ENCODE measurements around the gene N4BP2.

- TF ChIP-seq EP300 (IDR thresholded peaks at IDR 0.05; ENCODE audit: borderline replicate concordance) (no peak), CREB1 (IDR thresholded peaks at IDR 0.05; ENCODE audit: low read depth) (no peak), TEAD4 (IDR thresholded peaks at IDR 0.05) (no peak), RAD21 (IDR thresholded peaks at IDR 0.05; ENCODE audit: low read depth) (no peak), FOXM1 (IDR thresholded peaks at IDR 0.05; ENCODE audit: borderline replicate concordance, low read depth) (no peak), YY1 (IDR thresholded peaks at IDR 0.05; ENCODE audit: low read depth) (no peak), ZBTB7A (IDR thresholded peaks at IDR 0.05; ENCODE audit: low read depth) (no peak)
- TF ChIP-seq, protein P1, sequence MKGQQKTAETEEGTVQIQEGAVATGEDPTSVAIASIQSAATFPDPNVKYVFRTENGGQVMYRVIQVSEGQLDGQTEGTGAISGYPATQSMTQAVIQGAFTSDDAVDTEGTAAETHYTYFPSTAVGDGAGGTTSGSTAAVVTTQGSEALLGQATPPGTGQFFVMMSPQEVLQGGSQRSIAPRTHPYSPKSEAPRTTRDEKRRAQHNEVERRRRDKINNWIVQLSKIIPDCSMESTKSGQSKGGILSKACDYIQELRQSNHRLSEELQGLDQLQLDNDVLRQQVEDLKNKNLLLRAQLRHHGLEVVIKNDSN (IDR thresholded peaks at IDR 0.05): no peak
- TF ChIP-seq, protein P2, sequence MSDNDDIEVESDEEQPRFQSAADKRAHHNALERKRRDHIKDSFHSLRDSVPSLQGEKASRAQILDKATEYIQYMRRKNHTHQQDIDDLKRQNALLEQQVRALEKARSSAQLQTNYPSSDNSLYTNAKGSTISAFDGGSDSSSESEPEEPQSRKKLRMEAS (IDR thresholded peaks at IDR 0.05): no peak
- TF ChIP-seq, protein P3, sequence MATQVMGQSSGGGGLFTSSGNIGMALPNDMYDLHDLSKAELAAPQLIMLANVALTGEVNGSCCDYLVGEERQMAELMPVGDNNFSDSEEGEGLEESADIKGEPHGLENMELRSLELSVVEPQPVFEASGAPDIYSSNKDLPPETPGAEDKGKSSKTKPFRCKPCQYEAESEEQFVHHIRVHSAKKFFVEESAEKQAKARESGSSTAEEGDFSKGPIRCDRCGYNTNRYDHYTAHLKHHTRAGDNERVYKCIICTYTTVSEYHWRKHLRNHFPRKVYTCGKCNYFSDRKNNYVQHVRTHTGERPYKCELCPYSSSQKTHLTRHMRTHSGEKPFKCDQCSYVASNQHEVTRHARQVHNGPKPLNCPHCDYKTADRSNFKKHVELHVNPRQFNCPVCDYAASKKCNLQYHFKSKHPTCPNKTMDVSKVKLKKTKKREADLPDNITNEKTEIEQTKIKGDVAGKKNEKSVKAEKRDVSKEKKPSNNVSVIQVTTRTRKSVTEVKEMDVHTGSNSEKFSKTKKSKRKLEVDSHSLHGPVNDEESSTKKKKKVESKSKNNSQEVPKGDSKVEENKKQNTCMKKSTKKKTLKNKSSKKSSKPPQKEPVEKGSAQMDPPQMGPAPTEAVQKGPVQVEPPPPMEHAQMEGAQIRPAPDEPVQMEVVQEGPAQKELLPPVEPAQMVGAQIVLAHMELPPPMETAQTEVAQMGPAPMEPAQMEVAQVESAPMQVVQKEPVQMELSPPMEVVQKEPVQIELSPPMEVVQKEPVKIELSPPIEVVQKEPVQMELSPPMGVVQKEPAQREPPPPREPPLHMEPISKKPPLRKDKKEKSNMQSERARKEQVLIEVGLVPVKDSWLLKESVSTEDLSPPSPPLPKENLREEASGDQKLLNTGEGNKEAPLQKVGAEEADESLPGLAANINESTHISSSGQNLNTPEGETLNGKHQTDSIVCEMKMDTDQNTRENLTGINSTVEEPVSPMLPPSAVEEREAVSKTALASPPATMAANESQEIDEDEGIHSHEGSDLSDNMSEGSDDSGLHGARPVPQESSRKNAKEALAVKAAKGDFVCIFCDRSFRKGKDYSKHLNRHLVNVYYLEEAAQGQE (IDR thresholded peaks at IDR 0.05; ENCODE audit: low read depth): no peak
Observed at GRCh38 chr4:40152637-40153036, 96.0 kb downstream of the N4BP2 start.

All from Ishikawa (cell line).